Fibroblast of lung (primary cell): ENCODE results near the gene RBM33. TPM values are rescaled to one million over a fixed set of nuclear protein-coding genes. Genes with fewer than 3 reads are reported as not detected.

Experiments
- DNase-seq, 2 donors: peaks; one replicate each; pipeline versions ENCODE4 v3.0.0 to v3.0.0-alpha.2; 2010; ENCODE audit warnings: low read depth in 2 of 2
- H2AFZ ChIP-seq: 2 replicates; pipeline ENCODE4 v1.5.1; 2012; ENCODE audit warnings: low read length, control low read depth, inconsistent platforms
- H3K27ac ChIP-seq: 2 replicates; pipeline ENCODE4 v1.5.1; 2011; ENCODE audit warnings: low read length, control low read depth; ENCODE audit not compliant: insufficient read depth
- H3K27me3 ChIP-seq: 2 replicates; pipeline ENCODE4 v1.5.1; 2011; ENCODE audit warnings: mild to moderate bottlenecking, low read length; ENCODE audit not compliant: control insufficient read depth, insufficient read depth
- H3K36me3 ChIP-seq: 2 replicates; pipeline ENCODE4 v1.5.1; 2011; ENCODE audit warnings: low read length; ENCODE audit not compliant: control insufficient read depth, insufficient read depth
- H3K4me1 ChIP-seq: 2 replicates; pipeline ENCODE4 v1.5.1; 2011; ENCODE audit warnings: low read length; ENCODE audit not compliant: control insufficient read depth, insufficient read depth; ENCODE audit errors: extremely low read depth
- H3K4me2 ChIP-seq: 2 replicates; pipeline ENCODE4 v1.5.1; 2011; ENCODE audit warnings: low read length, control low read depth; ENCODE audit not compliant: insufficient read depth; ENCODE audit errors: extremely low read depth
- H3K4me3 ChIP-seq, 4 experiments: fragments of 200-600 bp in 1 of 4; sonication (generic) in 1 of 4; replicated peaks in 1 of 4; 2 replicates each; pipeline ENCODE4 v1.5.1; 2011 to 2016; ENCODE audit warnings: low read length in 4 of 4, low read depth in 3 of 4, mild to moderate bottlenecking in 3 of 4, control low read depth in 2 of 4, inconsistent platforms in 1 of 4, mixed read lengths in 1 of 4; ENCODE audit not compliant: insufficient read depth in 1 of 4; ENCODE audit errors: control extremely low read depth in 1 of 4
- H3K79me2 ChIP-seq: 2 replicates; pipeline ENCODE4 v1.5.1; 2012; ENCODE audit warnings: mild to moderate bottlenecking, low read length, inconsistent platforms; ENCODE audit not compliant: control insufficient read depth, insufficient read depth
- H3K9ac ChIP-seq: 2 replicates; pipeline ENCODE4 v1.5.1; 2011; ENCODE audit warnings: mild to moderate bottlenecking, low read length, control low read depth; ENCODE audit not compliant: insufficient read depth
- H3K9me3 ChIP-seq: 2 replicates; pipeline ENCODE4 v1.5.1; 2012; ENCODE audit warnings: low read depth, low read length; ENCODE audit not compliant: control insufficient read depth, insufficient read depth
- H4K20me1 ChIP-seq: 2 replicates; pipeline ENCODE4 v1.5.1; 2011; ENCODE audit warnings: low read length; ENCODE audit not compliant: control insufficient read depth, insufficient read depth; ENCODE audit errors: extremely low read depth
- EZH2 ChIP-seq: IDR thresholded peaks from 2 replicates; pipeline ENCODE4 v1.5.1; 2012; ENCODE audit warnings: low read length, control low read depth, mild to moderate bottlenecking; ENCODE audit errors: missing control alignments
- polyA plus RNA-seq, 2 donors: library from polyadenylated mRNA; depleted of rRNA in 1 of 2; stranded (reverse) in 1 of 2; unstranded in 1 of 2; fragments of >200 nt; gene quantifications; 2 replicates each; pipeline ENCODE4 v1.2.1, GENCODE V29; 2011 to 2012; ENCODE audit warnings: missing spikeins in 1 of 2
- total RNA-seq: library from RNA; depleted of rRNA; stranded (reverse); fragments of >200 nt; gene quantifications from 2 replicates; pipeline ENCODE4 v1.2.1, GENCODE V29; 2014
- TF ChIP-seq, protein P1 (sequence below), 2 donors: IDR thresholded peaks in 1 of 2; conservative IDR thresholded peaks in 1 of 2; 1 replicate in 1 of 2; 2 replicates in 1 of 2; pipeline ENCODE4 v1.5.1; 2011 to 2012; ENCODE audit warnings: low read length in 2 of 2, control low read depth in 1 of 2, inconsistent platforms in 1 of 2, low read depth in 1 of 2, mild to moderate bottlenecking in 1 of 2

RBM33 gene
- total and polyA plus RNA-seq, 2 donors (not counting 1 experiment from before 2014, with no cell fraction given): 6.9 to 33.2 TPM

- H3K27ac ChIP-seq: no peak overlapping the region
- no peak overlapping the region for H3K9ac ChIP-seq
- peaks cover 3% of the 10 kb centered on the region for H3K79me2 ChIP-seq
- H2AFZ ChIP-seq: no peak overlapping the region
- TF ChIP-seq EZH2: no peak
- TF ChIP-seq, protein P1, sequence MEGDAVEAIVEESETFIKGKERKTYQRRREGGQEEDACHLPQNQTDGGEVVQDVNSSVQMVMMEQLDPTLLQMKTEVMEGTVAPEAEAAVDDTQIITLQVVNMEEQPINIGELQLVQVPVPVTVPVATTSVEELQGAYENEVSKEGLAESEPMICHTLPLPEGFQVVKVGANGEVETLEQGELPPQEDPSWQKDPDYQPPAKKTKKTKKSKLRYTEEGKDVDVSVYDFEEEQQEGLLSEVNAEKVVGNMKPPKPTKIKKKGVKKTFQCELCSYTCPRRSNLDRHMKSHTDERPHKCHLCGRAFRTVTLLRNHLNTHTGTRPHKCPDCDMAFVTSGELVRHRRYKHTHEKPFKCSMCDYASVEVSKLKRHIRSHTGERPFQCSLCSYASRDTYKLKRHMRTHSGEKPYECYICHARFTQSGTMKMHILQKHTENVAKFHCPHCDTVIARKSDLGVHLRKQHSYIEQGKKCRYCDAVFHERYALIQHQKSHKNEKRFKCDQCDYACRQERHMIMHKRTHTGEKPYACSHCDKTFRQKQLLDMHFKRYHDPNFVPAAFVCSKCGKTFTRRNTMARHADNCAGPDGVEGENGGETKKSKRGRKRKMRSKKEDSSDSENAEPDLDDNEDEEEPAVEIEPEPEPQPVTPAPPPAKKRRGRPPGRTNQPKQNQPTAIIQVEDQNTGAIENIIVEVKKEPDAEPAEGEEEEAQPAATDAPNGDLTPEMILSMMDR (conservative IDR thresholded peaks at IDR 0.05 in 1 of 2, IDR thresholded peaks at IDR 0.05 in 1 of 2; ENCODE audit: low read depth in 1 of 2, low read length in 2 of 2): no peak
- no peaks in the 10 kb centered on the region for H3K27me3 ChIP-seq
- no peak overlapping the region for H3K4me2 ChIP-seq
- H3K36me3 ChIP-seq: peaks cover 2% of the 10 kb centered on the region
- H4K20me1 ChIP-seq: no peaks in the 10 kb centered on the region
- no peak overlapping the region for H3K4me3 ChIP-seq
- no peaks in the 10 kb centered on the region for H3K4me1 ChIP-seq
- DNase-seq: no peak
- no peaks in the 10 kb centered on the region for H3K9me3 ChIP-seq
These were observed 89.4 kb downstream of the RBM33 start for GRCh38 chr7:155733582-155734444.

DNA sequence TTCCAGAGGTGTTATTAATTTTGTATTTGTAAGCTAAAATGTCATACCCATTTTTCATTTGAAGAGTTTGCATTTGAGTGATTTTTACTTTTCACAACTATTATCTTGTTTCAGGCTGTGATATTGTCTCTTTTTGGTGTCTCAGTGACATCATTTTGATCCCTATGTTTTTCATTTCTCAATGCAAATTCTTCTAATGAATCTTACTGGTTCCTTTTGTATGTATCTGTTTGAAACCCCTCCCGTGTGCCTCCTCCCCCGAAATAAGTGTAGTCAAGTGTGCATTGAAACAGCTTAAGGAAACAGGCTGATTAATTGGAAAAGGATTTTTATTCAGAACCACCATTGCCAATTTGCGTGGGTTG lies 90.0 kb downstream of the RBM33 start:
- Histone ChIP-seq H3K27ac (no peak overlapping the region), H3K9ac (no peak overlapping the region), H3K4me3 (no peak overlapping the region), H3K36me3 (peaks cover 4% of the 10 kb centered on the region), H3K27me3 (no peaks in the 10 kb centered on the region), H3K4me1 (no peaks in the 10 kb centered on the region), H4K20me1 (no peaks in the 10 kb centered on the region), H3K79me2 (peaks cover 3% of the 10 kb centered on the region), H3K4me2 (no peak overlapping the region), H2AFZ (no peak overlapping the region), H3K9me3 (no peaks in the 10 kb centered on the region)
- TF ChIP-seq EZH2: no peak
- TF ChIP-seq, protein P1 (conservative IDR thresholded peaks at IDR 0.05 in 1 of 2, IDR thresholded peaks at IDR 0.05 in 1 of 2; ENCODE audit: low read depth in 1 of 2, low read length in 2 of 2): no peak
- DNase-seq: peak in 1 of 2 donors; percentile 47

- DNase-seq: no peak
- Histone ChIP-seq H3K9ac (no peak overlapping the region), H3K79me2 (peaks cover 3% of the 10 kb centered on the region), H2AFZ (no peak overlapping the region), H3K4me3 (no peak overlapping the region), H3K4me2 (no peak overlapping the region), H3K36me3 (peaks cover 6% of the 10 kb centered on the region), H3K27ac (no peak overlapping the region), H3K4me1 (no peaks in the 10 kb centered on the region), H3K27me3 (no peaks in the 10 kb centered on the region), H4K20me1 (no peaks in the 10 kb centered on the region), H3K9me3 (no peaks in the 10 kb centered on the region)
- TF ChIP-seq EZH2: no peak
- TF ChIP-seq, protein P1 (conservative IDR thresholded peaks at IDR 0.05 in 1 of 2, IDR thresholded peaks at IDR 0.05 in 1 of 2; ENCODE audit: low read depth in 1 of 2, low read length in 2 of 2): no peak
These were observed 91.1 kb downstream of the RBM33 start for GRCh38 chr7:155735442-155736115.
